Psoas muscle (tissue), 8 donors: Measurements from ENCODE around the gene PRAMEF1. TPM values are rescaled to one million over a fixed set of nuclear protein-coding genes. Genes with fewer than 3 reads are reported as not detected.
"Not testable (repeated sequence)": the region's sequence is repeated elsewhere in the genome, so short reads cannot be mapped to it uniquely, and the experiment has no call there.

ENCODE experiments used
- ATAC-seq, 4 donors: fragments of 200-7000 bp; cut with Tn5 transposase; one replicate each; pipeline ENCODE4 v1.9.1; 2020; ENCODE audit warnings: moderate library complexity in 3 of 4, mild to moderate bottlenecking in 2 of 4
- DNase-seq, 2 donors: peaks; one replicate each; pipeline ENCODE4 v3.0.0-alpha.2; 2020
- H3K27ac ChIP-seq: fragments of 200-600 bp; one replicate; pipeline ENCODE4 v1.8.0; 2022
- H3K27me3 ChIP-seq, 3 donors: fragments of 200-600 bp in 1 of 3; one replicate each; pipeline versions ENCODE4 v1.6.1 to v1.8.0; 2013 to 2022; ENCODE audit warnings: low read length in 2 of 3, mild to moderate bottlenecking in 2 of 3, moderate library complexity in 1 of 3; ENCODE audit not compliant: insufficient read depth in 3 of 3
- H3K36me3 ChIP-seq, 2 donors: fragments of 200-600 bp in 1 of 2; one replicate each; pipeline versions ENCODE4 v1.6.1 to v1.8.0; 2013 to 2022; ENCODE audit warnings: low read depth in 1 of 2, mild to moderate bottlenecking in 1 of 2, moderate library complexity in 1 of 2; ENCODE audit not compliant: insufficient read depth in 1 of 2
- H3K4me1 ChIP-seq: fragments of 200-600 bp; one replicate; pipeline ENCODE4 v1.8.0; 2022
- H3K4me3 ChIP-seq: fragments of 200-600 bp; one replicate; pipeline ENCODE4 v1.8.0; 2022; ENCODE audit warnings: mild to moderate bottlenecking
- H3K9me3 ChIP-seq: fragments of 200-600 bp; one replicate; pipeline ENCODE4 v1.8.0; 2022
- CTCF ChIP-seq: fragments of 200-600 bp; IDR thresholded peaks from one replicate; pipeline ENCODE4 v1.8.0; 2022; ENCODE audit warnings: antibody characterized with exemption
- WGBS, 3 donors: extraction: QIAGEN DNeasy Blood & Tissue Kit; methylation state at CpG; one replicate each; pipeline versions ENCODE4 v1.1.6 to v1.1.7; 2013; 5-methylcytosine and 5-hydroxymethylcytosine counted together
- intact Hi-C, 2 donors: fragments of 100-400 bp; cut with DNase I; formaldehyde crosslinking; loops; one replicate each; pipeline versions ENCODE4 v1.11.0 to v1.14.2; 2022
- polyA plus RNA-seq, 3 donors: library from polyadenylated mRNA; stranded (reverse); fragments of 200-250 nt; gene quantifications; one replicate each; pipeline ENCODE4 v1.2.3, GENCODE V29; 2013
- total RNA-seq, 4 donors: library from RNA; stranded (reverse); fragmentation: NEBNext Ultra II Directional in 2 of 4; extraction: Animal tissue kit (Norgen Biotek cat#: 25700) in 2 of 4; gene quantifications; one replicate each; pipeline versions ENCODE4 v1.2.1 to v1.2.4, GENCODE V29; 2021 to 2023
- donor health status: healthy with polysubstance abuse.
- donor health status: DM: no; HTN: no; CAD: no; lungs with moderate emphysema.
- donor health status: Bipolar disorder and iron deficiency.
- donor health status: healthy.
- donor health status: DM: yes; HTN: yes; CAD: no.
- donor health status: DM: no; HTN: no; CAD: no.
- donor health status: DM: no; HTN: no; CAD: no.
- donor health status: DM: yes; HTN: yes; CAD: no.

Gene PRAMEF1
- total and polyA plus RNA-seq, 7 donors, result not detected

GRCh38 chr1:12799730-12800129 is 8.5 kb downstream of the PRAMEF1 start:
- no peak for DNase-seq
- no peaks in the 10 kb centered on the region for H3K27me3 ChIP-seq
- H3K4me3 ChIP-seq, result no peak overlapping the region
- no peaks in the 10 kb centered on the region for H3K4me1 ChIP-seq
- H3K36me3 ChIP-seq, result no peaks in the 10 kb centered on the region
- no peak for TF ChIP-seq CTCF
- intact Hi-C loops, result no loop called here
- H3K9me3 ChIP-seq, result no peaks in the 10 kb centered on the region
- WGBS, 3 donors, result 71 to 74% (median 73%) methylated on average over 2 of the region's 2 CpGs
- H3K27ac ChIP-seq, result no peak overlapping the region
- no peak for ATAC-seq

- DNase-seq (no peak), ATAC-seq (no peak)
- Histone ChIP-seq H3K27ac (no peak overlapping the region), H3K27me3 (peaks cover 0 to 4% (median 2%) of the 10 kb centered on the region in 3 donors), H3K4me3 (no peak overlapping the region), H3K9me3 (no peaks in the 10 kb centered on the region), H3K4me1 (no peaks in the 10 kb centered on the region), H3K36me3 (no peaks in the 10 kb centered on the region)
- intact Hi-C loops, result no loop called here
- WGBS, 3 donors, result 88 to 92% (median 90%) methylated on average over 1 of the region's 1 CpG
- no peak for TF ChIP-seq CTCF
Measured at GRCh38 chr1:12809933-12810332, 18.7 kb downstream of the PRAMEF1 start.

- H3K27me3 ChIP-seq, result peaks cover 0 to 4% (median 2%) of the 10 kb centered on the region in 3 donors
- WGBS, 3 donors, result 58 to 68% (median 67%) methylated on average over 5 of the region's 5 CpGs
- H3K9me3 ChIP-seq, result no peaks in the 10 kb centered on the region
- DNase-seq (no peak), ATAC-seq (no peak)
- H3K4me3 ChIP-seq, result no peak overlapping the region
- no peak for TF ChIP-seq CTCF
- no peaks in the 10 kb centered on the region for H3K36me3 ChIP-seq
- no peak overlapping the region for H3K27ac ChIP-seq
- no peaks in the 10 kb centered on the region for H3K4me1 ChIP-seq
- intact Hi-C loops, result no loop called here
Measured at GRCh38 chr1:12810691-12811408, 19.7 kb downstream of the PRAMEF1 start.

- DNase-seq, result no peak
- WGBS, 3 donors, result 49 to 56% (median 54%) methylated on average over 2 of the region's 2 CpGs
- Histone ChIP-seq H3K4me1 (no peaks in the 10 kb centered on the region), H3K27ac (no peak overlapping the region), H3K4me3 (no peak overlapping the region), H3K27me3 (peaks cover 0 to 3% (median 2%) of the 10 kb centered on the region in 3 donors), H3K9me3 (no peaks in the 10 kb centered on the region), H3K36me3 (no peaks in the 10 kb centered on the region)
- no peak for ATAC-seq
- intact Hi-C loops, result no loop called here
- TF ChIP-seq CTCF, result no peak
Measured at GRCh38 chr1:12811409-12811784, 20.2 kb downstream of the PRAMEF1 start.

GRCh38 chr1:12819061-12819460 is 27.9 kb downstream of the PRAMEF1 start:
- H3K9me3 ChIP-seq, DNase-seq, H3K27ac ChIP-seq, H3K36me3 ChIP-seq, ATAC-seq, H3K4me1 ChIP-seq, H3K27me3 ChIP-seq, H3K4me3 ChIP-seq, intact Hi-C loops: not testable (repeated sequence)
- 56 to 76% (median 69%) methylated on average over 6 of the region's 6 CpGs for WGBS, 3 donors

GRCh38 chr1:12831310-12831709 is 40.1 kb downstream of the PRAMEF1 start, which contains the start of gene PRAMEF11:
TSS of gene PRAMEF11 (minus strand) at chr1:12831410. CDS start at chr1:12828789, 2,621 bp downstream.
- H3K4me3 ChIP-seq, H3K27ac ChIP-seq, intact Hi-C loops, ATAC-seq, H3K36me3 ChIP-seq, H3K27me3 ChIP-seq, DNase-seq, H3K4me1 ChIP-seq, H3K9me3 ChIP-seq: not testable (repeated sequence)
- WGBS, 3 donors, result 49 to 59% (median 55%) methylated on average over 3 of the region's 3 CpGs

GRCh38 chr1:12833251-12833650 is 42.1 kb downstream of the PRAMEF1 start:
- H3K27ac ChIP-seq, H3K4me1 ChIP-seq, H3K27me3 ChIP-seq, H3K36me3 ChIP-seq, DNase-seq, H3K9me3 ChIP-seq, H3K4me3 ChIP-seq, intact Hi-C loops, ATAC-seq: not testable (repeated sequence)
- WGBS, 3 donors, result 45 to 55% (median 49%) methylated on average over 2 of the region's 2 CpGs
